ENCODE data around the gene FHOD3.
"Not testable (repeated sequence)": the region's sequence is repeated elsewhere in the genome, so short reads cannot be mapped to it uniquely, and the experiment has no call there.

The FHOD3 gene

GRCh38 chr18:36688020-36688965, 390.8 kb downstream of the FHOD3 start:
- peak; percentile 65 for DNase-seq

DNA sequence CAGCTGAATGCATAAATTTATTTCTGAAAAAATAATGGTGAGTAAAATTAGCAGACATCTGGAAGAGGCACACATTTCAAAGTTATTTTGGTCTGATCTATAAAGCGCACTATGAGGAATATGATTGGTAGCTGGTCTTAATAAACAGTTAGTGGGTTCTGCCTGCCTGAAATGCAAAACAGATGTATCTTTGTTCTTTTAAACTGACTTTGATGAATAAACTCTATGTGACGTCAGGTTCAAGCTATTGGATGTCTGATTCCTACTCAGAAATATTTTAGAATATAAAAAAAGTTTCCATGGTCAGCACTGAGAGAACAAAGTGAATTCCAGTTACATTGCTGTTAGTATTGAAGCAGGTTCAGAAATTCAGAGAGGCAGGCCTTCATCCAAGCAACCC, 394.9 kb downstream of the FHOD3 start:
- DNase-seq = no peak

GRCh38 chr18:36692921-36693332, 395.4 kb downstream of the FHOD3 start:
- no peak for DNase-seq

DNA sequence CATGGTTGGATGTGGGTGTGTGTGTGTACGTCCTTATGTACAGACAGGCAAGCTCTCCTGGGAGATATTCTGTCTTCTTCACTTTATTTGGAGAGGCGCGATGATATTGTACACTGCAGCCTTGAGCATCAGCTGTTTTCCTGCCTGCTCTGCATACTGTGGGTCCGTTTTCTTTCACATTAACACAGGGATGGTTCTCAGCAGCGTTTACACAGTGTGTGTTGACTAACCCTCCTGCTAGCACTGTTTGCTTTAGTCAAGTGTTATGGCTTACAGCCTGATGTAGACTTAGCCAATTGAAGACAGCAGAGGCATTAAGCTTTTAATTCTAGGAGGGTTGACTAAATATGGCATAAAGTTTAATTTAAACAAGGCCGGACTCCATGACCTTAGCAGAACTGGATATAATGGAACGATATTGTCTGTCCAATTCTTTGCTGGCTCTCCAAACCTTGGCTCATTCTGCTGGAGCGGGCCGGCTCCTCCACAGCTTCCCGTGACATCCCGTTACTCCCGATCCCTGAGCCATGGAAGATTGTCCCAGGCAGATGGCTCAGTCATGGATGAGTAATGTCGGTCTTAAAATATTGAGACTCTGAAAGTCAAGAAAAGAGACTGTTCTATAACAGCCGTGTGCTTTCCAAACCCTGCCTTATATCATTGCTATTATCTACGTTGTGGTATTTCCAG, 396.6 kb downstream of the FHOD3 start:
- DNase-seq = peak; percentile 89

GRCh38 chr18:36695806-36696205, 398.3 kb downstream of the FHOD3 start:
- DNase-seq = no peak

- DNase-seq = no peak
These were observed 400.4 kb downstream of the FHOD3 start for GRCh38 chr18:36697905-36698304.

DNA sequence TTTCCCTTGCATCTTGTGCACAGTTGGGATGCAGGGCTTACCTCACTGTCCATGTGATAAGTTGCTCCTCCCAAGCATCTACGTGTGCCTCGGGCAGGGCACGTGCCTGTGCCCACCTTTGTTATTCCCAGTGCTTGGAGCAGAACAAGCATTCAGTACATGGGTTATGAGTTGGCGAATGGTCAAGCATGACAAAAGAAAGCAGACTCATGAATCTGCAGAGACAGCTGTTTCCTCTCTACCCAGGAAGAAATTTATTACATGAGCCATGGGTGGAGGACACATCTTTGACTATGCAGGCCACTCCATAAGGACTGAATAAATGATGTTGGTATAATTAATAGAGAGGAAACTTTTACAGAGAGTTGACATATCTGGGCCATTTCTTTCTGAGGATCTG, 403.4 kb downstream of the FHOD3 start:
- DNase-seq = no peak

- no peak for DNase-seq
These were observed 405.0 kb downstream of the FHOD3 start for GRCh38 chr18:36702401-36703013.

DNA sequence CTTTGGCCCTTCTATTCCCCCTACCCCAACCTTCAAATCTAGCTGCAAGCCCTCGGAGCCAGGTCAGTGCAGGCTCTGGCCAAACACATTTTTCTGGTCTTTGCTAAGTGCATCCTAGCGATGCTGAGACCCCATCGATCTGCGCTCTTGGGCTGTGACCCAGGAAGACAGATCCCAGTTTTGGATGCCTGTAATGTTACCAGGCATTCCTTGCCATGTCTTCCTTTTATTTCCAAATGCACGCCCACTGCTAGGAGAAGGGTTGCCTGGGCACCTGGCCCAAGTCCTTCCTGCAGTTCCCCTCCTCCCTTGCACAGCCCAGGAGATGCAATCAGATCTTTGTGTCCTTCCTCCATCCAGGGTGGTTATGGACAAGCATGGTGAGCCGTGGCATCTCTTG, 406.6 kb downstream of the FHOD3 start:
- DNase-seq = no peak

- peak; percentile 18 for DNase-seq
These were observed 408.8 kb downstream of the FHOD3 start for GRCh38 chr18:36706134-36706881.

GRCh38 chr18:36708366-36708765, 410.9 kb downstream of the FHOD3 start:
- no peak for DNase-seq

- DNase-seq = no peak
These were observed 411.8 kb downstream of the FHOD3 start for GRCh38 chr18:36709315-36709714.

DNA sequence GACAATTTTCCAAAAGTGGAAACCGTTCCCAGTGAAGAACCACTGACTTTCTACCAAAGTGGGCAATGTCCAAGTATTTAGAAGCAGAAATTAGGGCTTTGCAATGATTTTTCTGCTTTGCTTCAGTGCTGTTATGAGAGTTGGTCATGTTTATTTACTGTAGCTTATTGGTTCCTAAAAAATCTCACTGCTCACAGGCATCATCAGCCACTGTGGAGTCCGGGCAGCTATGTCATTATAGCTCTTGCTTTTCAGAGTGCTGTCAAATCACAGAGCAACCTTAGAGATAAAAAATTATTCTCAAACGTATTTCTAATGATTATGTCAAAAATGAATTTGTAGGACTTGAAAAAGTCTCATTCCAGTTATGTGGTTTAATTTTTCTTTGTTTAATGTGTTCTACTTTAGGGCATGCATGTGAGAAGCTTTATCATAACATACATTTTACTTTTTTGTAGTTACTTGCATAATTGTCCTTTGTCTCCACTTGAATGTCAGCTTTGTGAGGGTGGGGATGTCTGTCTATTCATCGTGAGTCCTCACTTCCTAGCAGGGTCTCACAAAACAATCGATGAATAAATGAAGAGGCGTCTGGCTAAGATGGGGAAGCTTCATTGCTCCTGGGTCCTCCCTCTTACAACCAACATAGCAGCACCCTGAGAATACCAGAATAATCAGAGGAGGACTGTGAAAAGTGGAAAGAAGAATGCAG, 413.7 kb downstream of the FHOD3 start:
- no peak for DNase-seq

DNA sequence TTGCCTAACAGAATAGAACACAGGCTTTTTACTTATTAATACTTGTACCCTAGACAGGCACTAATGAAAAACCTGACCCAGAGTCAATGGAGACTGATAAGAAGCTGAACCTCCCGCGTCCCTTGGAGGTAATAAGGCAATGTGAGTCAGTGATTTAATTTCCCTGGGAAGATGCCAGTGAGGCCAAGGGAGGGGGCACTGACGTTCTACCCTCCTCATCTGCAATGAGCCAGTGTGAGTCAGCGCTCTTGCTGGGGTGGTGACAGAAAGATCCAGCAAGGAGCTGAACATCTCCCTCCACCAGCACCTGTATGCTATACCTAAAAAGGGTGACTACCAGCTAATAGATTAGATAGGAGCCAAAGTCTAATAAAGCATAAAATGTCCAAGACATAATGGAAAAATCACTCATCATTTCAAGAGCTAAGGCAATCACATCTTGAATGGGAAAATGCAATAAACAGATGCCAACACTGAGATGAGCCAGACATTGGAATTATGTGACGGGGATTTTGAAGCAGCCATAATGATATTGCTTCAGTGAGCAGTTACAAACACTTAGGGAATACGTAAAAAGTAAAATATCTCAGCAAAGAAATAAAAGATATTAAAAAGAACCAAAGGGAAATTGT, 414.4 kb downstream of the FHOD3 start:
- DNase-seq = no peak

DNA sequence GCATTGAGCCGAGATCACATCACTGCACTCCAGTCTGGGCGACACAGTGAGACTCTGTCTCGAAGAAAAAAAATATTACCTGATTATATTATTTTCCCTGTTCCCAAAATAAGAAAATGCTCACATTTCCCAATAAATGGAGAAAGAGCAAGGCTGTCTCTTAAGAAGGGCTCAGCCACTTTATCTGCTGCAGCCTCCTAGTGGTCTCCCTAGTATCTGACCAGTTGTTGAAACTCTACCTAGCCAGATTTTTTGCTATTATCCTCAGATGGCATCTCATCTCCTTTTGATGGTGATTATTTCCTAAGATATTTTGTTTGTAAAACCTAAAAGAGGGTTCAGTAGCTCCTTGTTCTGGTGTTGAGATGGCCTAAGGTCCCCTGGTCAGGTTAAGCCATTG, 417.0 kb downstream of the FHOD3 start:
- no peak for DNase-seq

GRCh38 chr18:36717422-36718110, 420.1 kb downstream of the FHOD3 start:
- no peak for DNase-seq

DNA sequence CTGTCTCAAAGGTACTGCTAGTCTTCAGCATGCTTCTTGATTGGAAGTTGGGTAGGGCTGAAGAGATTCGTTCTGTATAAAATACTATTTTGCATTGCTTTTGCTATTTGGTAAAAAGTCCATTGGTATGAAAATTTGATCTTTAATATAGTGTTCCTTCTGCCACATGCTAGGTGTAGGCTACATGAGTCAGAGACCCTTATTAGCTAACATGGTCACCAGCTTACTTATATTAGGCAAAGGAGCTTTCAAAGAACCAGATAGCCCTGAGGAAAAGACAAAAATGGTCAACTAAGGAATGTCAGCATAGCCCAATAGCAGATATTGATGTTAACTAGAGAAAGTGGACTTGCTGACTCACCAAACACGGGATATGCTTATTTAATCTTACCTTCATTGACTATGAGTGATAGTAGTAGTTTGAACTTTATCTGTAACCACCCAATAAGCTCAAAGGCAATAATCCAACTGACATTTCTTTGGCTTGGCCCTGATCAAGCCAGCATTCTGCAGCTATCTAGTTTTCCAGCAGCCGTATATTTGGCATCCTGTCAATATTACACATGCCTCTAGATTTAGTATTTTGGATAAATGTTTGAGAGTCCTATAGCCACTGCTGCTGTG, 421.3 kb downstream of the FHOD3 start:
- no peak for DNase-seq

DNA sequence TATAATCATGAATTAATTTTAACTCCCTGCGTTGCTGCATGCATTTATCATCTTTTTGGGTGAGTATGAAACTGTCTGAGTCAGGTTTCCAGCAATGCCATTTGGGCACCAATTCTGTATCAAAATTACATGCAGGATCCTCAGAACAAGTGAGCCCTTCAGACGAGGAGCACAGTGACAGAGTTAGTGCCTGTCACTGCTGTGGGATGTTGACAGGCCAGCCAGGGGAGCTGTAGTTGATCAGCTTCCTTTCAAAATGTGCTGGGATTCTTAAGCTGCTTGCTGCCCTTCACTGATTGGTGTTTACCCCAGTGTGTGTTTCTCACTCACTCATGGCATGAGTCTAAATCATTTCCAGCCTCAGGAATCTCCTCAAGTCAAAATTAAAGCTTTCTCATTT, 422.1 kb downstream of the FHOD3 start:
- no peak for DNase-seq

GRCh38 chr18:36721351-36721750, 423.8 kb downstream of the FHOD3 start:
- DNase-seq = not testable (repeated sequence)

DNA sequence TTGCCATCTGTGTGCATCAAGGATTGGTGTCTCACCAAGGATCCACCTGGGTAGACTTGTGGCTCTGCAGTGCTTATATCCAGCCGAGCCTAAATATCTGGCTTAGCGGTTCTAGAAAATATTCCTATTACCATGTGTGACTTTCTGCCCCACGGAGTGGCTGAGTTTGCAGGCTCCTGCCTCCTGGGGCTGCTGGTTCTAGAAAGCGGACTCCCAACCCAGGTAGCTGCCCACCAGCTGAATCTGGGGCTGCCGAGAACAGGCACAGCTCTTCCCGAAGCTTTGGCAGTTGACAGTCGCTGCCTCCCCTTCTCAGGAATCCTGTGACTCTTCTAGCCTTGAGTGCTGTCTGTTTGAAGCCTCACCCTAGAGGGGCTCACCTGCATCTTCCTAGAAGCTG, 426.7 kb downstream of the FHOD3 start:
- DNase-seq = no peak

GRCh38 chr18:36724591-36725001, 427.1 kb downstream of the FHOD3 start:
- DNase-seq = no peak
